ENCODE data around the gene ABHD11.
"Not testable (repeated sequence)": the region's sequence is repeated elsewhere in the genome, so short reads cannot be mapped to it uniquely, and the experiment has no call there.

Gene ABHD11

GRCh38 chr7:73742753-73743641 lies 4.4 kb upstream of the ABHD11 start:
- no peak for DNase-seq

GRCh38 chr7:73742338-73742752 lies 3.7 kb upstream of the ABHD11 start:
- DNase-seq: no peak

- no peak for DNase-seq
These were observed 3.0 kb upstream of the ABHD11 start for GRCh38 chr7:73741600-73741999.

GRCh38 chr7:73740771-73741170 lies 2.2 kb upstream of the ABHD11 start:
- no peak for DNase-seq

GRCh38 chr7:73740212-73740611 lies 1.6 kb upstream of the ABHD11 start:
- DNase-seq: no peak

- DNase-seq: no peak
These were observed 775 bp upstream of the ABHD11 start for GRCh38 chr7:73739387-73739767.

- DNase-seq: peak; percentile 25
These were observed 386 bp downstream of the ABHD11 start for GRCh38 chr7:73738220-73738611.

GRCh38 chr7:73737491-73738219 lies 947 bp downstream of the ABHD11 start:
- DNase-seq: no peak

- no peak for DNase-seq
These were observed 1.7 kb downstream of the ABHD11 start for GRCh38 chr7:73736885-73737284.

- no peak for DNase-seq
These were observed 3.1 kb downstream of the ABHD11 start for GRCh38 chr7:73735528-73735905.

GRCh38 chr7:73734619-73735527 lies 3.7 kb downstream of the ABHD11 start:
- peak; percentile 78 for DNase-seq

GRCh38 chr7:73732397-73732796 lies 6.2 kb downstream of the ABHD11 start:
- no peak for DNase-seq

GRCh38 chr7:73730485-73730884 lies 8.1 kb downstream of the ABHD11 start:
- no peak for DNase-seq

GRCh38 chr7:73728551-73728950 lies 10.1 kb downstream of the ABHD11 start:
- DNase-seq: no peak

- DNase-seq: no peak
These were observed 10.7 kb downstream of the ABHD11 start for GRCh38 chr7:73727952-73728351.

GRCh38 chr7:73726083-73726466 lies 12.5 kb downstream of the ABHD11 start:
- no peak for DNase-seq

- no peak for DNase-seq
These were observed 14.8 kb downstream of the ABHD11 start for GRCh38 chr7:73723813-73724212.

GRCh38 chr7:73722785-73723184 lies 15.8 kb downstream of the ABHD11 start:
- DNase-seq: no peak

- DNase-seq: not testable (repeated sequence)
These were observed 16.4 kb downstream of the ABHD11 start for GRCh38 chr7:73722182-73722581.

- no peak for DNase-seq
These were observed 17.2 kb downstream of the ABHD11 start for GRCh38 chr7:73721377-73721817.

- DNase-seq: not testable (repeated sequence)
These were observed 18.2 kb downstream of the ABHD11 start for GRCh38 chr7:73720443-73720842.

GRCh38 chr7:73719806-73720169 lies 18.8 kb downstream of the ABHD11 start:
- DNase-seq: no peak

Measured in central memory CD4-positive, alpha-beta T cell (primary cell).